Astrocyte of the cerebellum (primary cell): ENCODE data around the gene PLXNC1.

Source experiments
- DNase-seq: peaks from one replicate; pipeline ENCODE4 v3.0.0-alpha.2; 2011; ENCODE audit warnings: low read depth
- H3K4me3 ChIP-seq: 2 replicates; pipeline ENCODE4 v1.5.1; 2011; ENCODE audit warnings: mild to moderate bottlenecking, low read depth, low read length, moderate library complexity
- in situ Hi-C: cut with HindIII; loops from 2 replicates; pipeline ENCODE4 v1.10.0; 2017; ENCODE audit warnings: low sequenced_read_pairs
- TF ChIP-seq, protein P1 (sequence below): IDR thresholded peaks from 2 replicates; pipeline ENCODE4 v1.5.1; 2012; ENCODE audit warnings: low read length, low read depth, moderate library complexity, mild to moderate bottlenecking; ENCODE audit errors: missing control alignments

The PLXNC1 gene

GRCh38 chr12:94245631-94246383 is 97.4 kb downstream of the PLXNC1 start:
- no peak overlapping the region for H3K4me3 ChIP-seq
- TF ChIP-seq, protein P1, sequence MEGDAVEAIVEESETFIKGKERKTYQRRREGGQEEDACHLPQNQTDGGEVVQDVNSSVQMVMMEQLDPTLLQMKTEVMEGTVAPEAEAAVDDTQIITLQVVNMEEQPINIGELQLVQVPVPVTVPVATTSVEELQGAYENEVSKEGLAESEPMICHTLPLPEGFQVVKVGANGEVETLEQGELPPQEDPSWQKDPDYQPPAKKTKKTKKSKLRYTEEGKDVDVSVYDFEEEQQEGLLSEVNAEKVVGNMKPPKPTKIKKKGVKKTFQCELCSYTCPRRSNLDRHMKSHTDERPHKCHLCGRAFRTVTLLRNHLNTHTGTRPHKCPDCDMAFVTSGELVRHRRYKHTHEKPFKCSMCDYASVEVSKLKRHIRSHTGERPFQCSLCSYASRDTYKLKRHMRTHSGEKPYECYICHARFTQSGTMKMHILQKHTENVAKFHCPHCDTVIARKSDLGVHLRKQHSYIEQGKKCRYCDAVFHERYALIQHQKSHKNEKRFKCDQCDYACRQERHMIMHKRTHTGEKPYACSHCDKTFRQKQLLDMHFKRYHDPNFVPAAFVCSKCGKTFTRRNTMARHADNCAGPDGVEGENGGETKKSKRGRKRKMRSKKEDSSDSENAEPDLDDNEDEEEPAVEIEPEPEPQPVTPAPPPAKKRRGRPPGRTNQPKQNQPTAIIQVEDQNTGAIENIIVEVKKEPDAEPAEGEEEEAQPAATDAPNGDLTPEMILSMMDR, result no peak
- DNase-seq, result peak; percentile 45
- in situ Hi-C loops, result no loop called here

DNA sequence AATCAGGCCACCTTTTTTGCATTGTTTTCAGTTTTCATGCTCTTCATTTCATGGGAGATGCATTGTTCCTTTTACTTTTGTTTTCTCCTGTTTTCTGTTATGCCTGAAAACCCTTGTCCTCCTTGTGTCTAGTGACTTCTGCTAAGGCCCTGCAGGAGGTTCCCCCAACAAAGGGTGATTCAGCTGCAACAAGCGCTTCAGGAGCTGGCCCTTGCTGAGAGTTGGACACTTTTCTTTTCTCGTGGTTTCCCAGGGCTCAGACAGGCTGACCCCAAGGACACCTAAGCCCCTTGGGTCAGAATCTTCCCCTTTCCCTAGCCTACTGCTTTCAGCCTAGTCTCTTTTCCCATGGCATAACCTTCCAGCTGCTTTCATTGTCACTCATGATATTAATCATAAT is 98.9 kb downstream of the PLXNC1 start:
- in situ Hi-C loops, result no loop called here
- no peak overlapping the region for H3K4me3 ChIP-seq
- peak; percentile 43 for DNase-seq
- TF ChIP-seq, protein P1, result no peak

GRCh38 chr12:94248582-94248981 is 100.2 kb downstream of the PLXNC1 start:
- in situ Hi-C loops, result no loop called here
- H3K4me3 ChIP-seq, result no peak overlapping the region
- DNase-seq, result no peak

DNA sequence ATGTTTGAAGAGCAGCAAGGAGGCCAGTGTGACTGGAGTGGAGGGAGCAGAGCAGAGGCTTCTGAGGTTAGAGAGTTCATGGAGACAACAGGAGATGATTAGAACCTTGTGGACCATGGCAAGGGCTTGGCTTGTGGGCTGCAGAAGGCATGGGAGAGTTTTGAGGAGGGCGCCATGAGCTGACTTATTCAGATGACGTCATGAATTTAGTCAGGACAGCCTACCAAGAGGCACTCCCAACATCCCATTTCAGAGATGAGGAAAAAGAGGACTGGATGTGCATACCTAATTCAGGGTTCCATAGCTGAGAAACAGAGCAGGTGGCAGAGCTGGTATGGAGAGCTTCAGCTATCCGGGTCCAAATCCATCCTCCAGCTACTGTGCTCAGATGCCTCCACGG is 101.8 kb downstream of the PLXNC1 start:
- DNase-seq, result no peak
- H3K4me3 ChIP-seq, result no peak overlapping the region
- in situ Hi-C loops, result loop anchor here (5.0 kb wide), 2 partner anchors 52 to 82 kb away; no protein-coding TSS in a partner anchor
- TF ChIP-seq, protein P1, result no peak

More at GRCh38 chr12:94248582-94248981, 100.2 kb downstream of the PLXNC1 start:
- TF ChIP-seq, protein P1, result no peak

DNA sequence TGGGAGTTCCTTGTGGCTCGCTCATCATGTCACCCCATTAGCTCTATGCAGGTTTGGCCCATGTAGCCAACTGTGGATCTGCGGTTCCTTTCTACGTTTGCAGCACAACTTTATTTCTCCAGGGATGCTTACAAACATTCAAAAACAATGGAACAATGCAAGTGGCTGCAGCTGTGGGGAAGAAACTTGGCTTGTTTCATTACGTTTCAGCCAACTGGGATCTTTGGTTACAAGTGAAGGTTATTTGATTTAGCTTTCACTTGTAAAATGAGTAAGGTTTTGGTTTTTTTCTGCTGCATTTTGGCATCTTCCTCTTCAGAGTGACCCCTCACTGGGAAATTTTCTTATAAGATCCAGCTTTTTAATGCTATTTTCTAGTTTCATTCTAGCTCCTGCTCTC is 105.9 kb downstream of the PLXNC1 start:
- in situ Hi-C loops, result loop anchor here (5.0 kb wide), 2 partner anchors 48 to 78 kb away; no protein-coding TSS in a partner anchor
- H3K4me3 ChIP-seq, result no peak overlapping the region
- no peak for DNase-seq
- TF ChIP-seq, protein P1, result no peak

GRCh38 chr12:94255006-94255405 is 106.6 kb downstream of the PLXNC1 start:
- DNase-seq, result no peak
- TF ChIP-seq, protein P1, result no peak
- no peak overlapping the region for H3K4me3 ChIP-seq
- in situ Hi-C loops, result no loop called here
